ENCODE measurements around the gene BSN. TPM values are rescaled to one million over a fixed set of nuclear protein-coding genes. Genes with fewer than 3 reads are reported as not detected.

The BSN gene
- total RNA-seq, 1 experiment from 2014 or later, result 0.87 TPM

DNA sequence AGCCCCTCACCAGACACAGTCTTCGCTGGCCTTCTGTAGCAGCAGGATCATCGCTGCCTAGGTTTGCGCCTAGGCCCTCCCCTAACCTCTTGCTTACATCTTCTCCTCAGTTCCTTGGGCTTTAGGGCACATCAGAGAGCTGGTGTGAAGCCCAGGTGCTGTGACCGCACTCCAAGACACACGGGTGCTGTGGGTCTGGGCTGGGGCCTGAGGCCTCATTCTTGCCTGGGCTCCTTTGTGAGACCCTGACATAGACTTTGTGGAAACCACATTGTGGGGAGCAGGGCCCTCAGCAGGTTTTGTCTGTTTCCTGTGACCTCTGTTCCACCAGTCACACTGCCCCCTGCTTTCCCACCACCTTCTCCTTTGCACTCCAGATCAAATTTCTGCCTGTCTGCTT lies 157.2 kb downstream of the BSN start:
- intact Hi-C loops (cut with micrococcal nuclease; ENCODE audit: unreplicated experiment) (no loop called here), in situ Hi-C loops (cut with HindIII; ENCODE audit: low pct_unique_long_range_greater_than_20kb, low sequenced_read_pairs) (no loop called here)
- no peaks in the 10 kb centered on the region for H3K9me3 ChIP-seq (ENCODE audit: control insufficient read depth, insufficient read depth, low read depth, low read length)
- no TSS peak for BruUV-seq (replicated peaks)
- H3K4me1 ChIP-seq (ENCODE audit: control insufficient read depth, insufficient read depth, low read length), result no peaks in the 10 kb centered on the region
- ChIA-PET CTCF (no interaction called here), POLR2A (no interaction called here)
- no peak overlapping the region for H3K27ac ChIP-seq (ENCODE audit: low read length)
- no peak overlapping the region for H3K4me3 ChIP-seq (ENCODE audit: low read depth in 2 of 2, low read length in 2 of 2)
- no peaks in the 10 kb centered on the region for H3K36me3 ChIP-seq (ENCODE audit: control insufficient read depth, insufficient read depth, low read length)
- ATAC-seq, result no peak
- no peaks in the 10 kb centered on the region for H3K27me3 ChIP-seq (ENCODE audit: control insufficient read depth, insufficient read depth, low read length)
- TF ChIP-seq TCF7L2 (IDR thresholded peaks at IDR 0.05; ENCODE audit: low read depth, low read length) (no peak), POLR2AphosphoS5 (IDR thresholded peaks at IDR 0.05; ENCODE audit: low read depth, low read length) (no peak), SIN3A (IDR thresholded peaks at IDR 0.05; ENCODE audit: borderline replicate concordance, insufficient read depth, low read depth, low read length) (no peak), REST (IDR thresholded peaks at IDR 0.05; ENCODE audit: insufficient read depth in 1 of 2, low read depth in 2 of 2, low read length in 1 of 2) (no peak)
- TF ChIP-seq, protein P1, sequence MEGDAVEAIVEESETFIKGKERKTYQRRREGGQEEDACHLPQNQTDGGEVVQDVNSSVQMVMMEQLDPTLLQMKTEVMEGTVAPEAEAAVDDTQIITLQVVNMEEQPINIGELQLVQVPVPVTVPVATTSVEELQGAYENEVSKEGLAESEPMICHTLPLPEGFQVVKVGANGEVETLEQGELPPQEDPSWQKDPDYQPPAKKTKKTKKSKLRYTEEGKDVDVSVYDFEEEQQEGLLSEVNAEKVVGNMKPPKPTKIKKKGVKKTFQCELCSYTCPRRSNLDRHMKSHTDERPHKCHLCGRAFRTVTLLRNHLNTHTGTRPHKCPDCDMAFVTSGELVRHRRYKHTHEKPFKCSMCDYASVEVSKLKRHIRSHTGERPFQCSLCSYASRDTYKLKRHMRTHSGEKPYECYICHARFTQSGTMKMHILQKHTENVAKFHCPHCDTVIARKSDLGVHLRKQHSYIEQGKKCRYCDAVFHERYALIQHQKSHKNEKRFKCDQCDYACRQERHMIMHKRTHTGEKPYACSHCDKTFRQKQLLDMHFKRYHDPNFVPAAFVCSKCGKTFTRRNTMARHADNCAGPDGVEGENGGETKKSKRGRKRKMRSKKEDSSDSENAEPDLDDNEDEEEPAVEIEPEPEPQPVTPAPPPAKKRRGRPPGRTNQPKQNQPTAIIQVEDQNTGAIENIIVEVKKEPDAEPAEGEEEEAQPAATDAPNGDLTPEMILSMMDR (IDR thresholded peaks at IDR 0.05), result no peak
- no peak for DNase-seq (ENCODE audit: low read depth, low spot score)

- intact Hi-C loops (cut with micrococcal nuclease; ENCODE audit: unreplicated experiment), result no loop called here
- no TSS peak for BruUV-seq (replicated peaks)
- no peaks in the 10 kb centered on the region for H3K36me3 ChIP-seq (ENCODE audit: control insufficient read depth, insufficient read depth, low read length)
- H3K4me1 ChIP-seq (ENCODE audit: control insufficient read depth, insufficient read depth, low read length), result no peaks in the 10 kb centered on the region
- ATAC-seq, result no peak
- in situ Hi-C loops (cut with HindIII; ENCODE audit: low pct_unique_long_range_greater_than_20kb, low sequenced_read_pairs), result no loop called here
- H3K27ac ChIP-seq (ENCODE audit: low read length), result no peak overlapping the region
- no peak for DNase-seq (ENCODE audit: low read depth, low spot score)
- CTCF ChIA-PET, result no interaction called here
- H3K9me3 ChIP-seq (ENCODE audit: control insufficient read depth, insufficient read depth, low read depth, low read length), result no peaks in the 10 kb centered on the region
- TF ChIP-seq POLR2AphosphoS5 (IDR thresholded peaks at IDR 0.05; ENCODE audit: low read depth, low read length) (no peak), SIN3A (IDR thresholded peaks at IDR 0.05; ENCODE audit: borderline replicate concordance, insufficient read depth, low read depth, low read length) (no peak), TCF7L2 (IDR thresholded peaks at IDR 0.05; ENCODE audit: low read depth, low read length) (no peak), REST (IDR thresholded peaks at IDR 0.05; ENCODE audit: insufficient read depth in 1 of 2, low read depth in 2 of 2, low read length in 1 of 2) (no peak)
- TF ChIP-seq, protein P1 (IDR thresholded peaks at IDR 0.05), result no peak
- POLR2A ChIA-PET, result no interaction called here
- H3K4me3 ChIP-seq (ENCODE audit: low read depth in 2 of 2, low read length in 2 of 2), result no peak overlapping the region
- H3K27me3 ChIP-seq (ENCODE audit: control insufficient read depth, insufficient read depth, low read length), result no peaks in the 10 kb centered on the region
These were observed 157.9 kb downstream of the BSN start for GRCh38 chr3:49712166-49712565.
